ENCODE data around the gene SLC27A3. TPM values are rescaled to one million over a fixed set of nuclear protein-coding genes. Genes with fewer than 3 reads are reported as not detected.

SLC27A3 gene
- total and polyA plus RNA-seq, 9 of the 15 experiments (the other 6 are each of a cell fraction or from before 2014, with no cell fraction given) = 0.57 to 5.2 (median 2.8) TPM

DNA sequence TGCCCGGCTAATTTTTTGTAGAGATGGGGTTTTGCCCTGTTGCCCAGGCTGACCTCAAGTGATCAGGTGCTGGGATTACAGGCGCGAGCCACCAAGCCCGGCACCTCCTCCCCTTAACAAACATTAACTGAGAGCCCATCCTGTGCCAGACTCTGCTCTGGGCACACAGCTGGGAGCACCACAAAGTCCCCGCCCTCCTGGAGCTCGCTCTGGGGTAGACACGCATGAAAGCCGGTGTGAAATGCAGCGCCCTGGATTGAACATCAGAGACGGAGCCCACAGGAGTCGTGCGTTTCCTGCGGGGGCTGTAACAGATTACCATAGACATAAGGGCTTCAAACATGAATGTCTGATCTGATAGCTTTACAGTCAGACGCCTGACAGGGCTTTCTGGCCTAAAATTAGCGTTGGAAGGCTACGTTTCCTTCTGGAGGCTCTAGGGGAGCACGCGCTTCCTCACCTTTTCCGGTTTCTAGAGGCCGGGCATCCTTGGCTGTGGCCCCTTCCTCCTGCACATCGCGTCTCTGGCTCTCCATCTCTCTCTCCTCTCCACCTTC lies 14.3 kb downstream of the SLC27A3 start:
- POLR2A ChIA-PET = interaction anchor here (0.8 to 1.4 kb wide), 4 partner anchors 9 to 201 kb away, joined by 3 to 6 read pairs (median 3); partner anchors contain the start of genes RAB13 and RPS27
- Histone ChIP-seq H3K9ac (ENCODE audit: insufficient read depth in 1 of 2, low read depth in 2 of 2, low read length in 2 of 2) (peak overlapping the region in 1 of 2 experiments; percentile 24; a peak in 2 of 4 replicates), H3K9me1 (ENCODE audit: control insufficient read depth, insufficient read depth, low read length) (no peaks in the 10 kb centered on the region), H3K27ac (ENCODE audit: extremely low read depth, low read depth, low read length) (no peak overlapping the region), H3K27me3 (ENCODE audit: control insufficient read depth in 2 of 2, insufficient read depth in 2 of 2, low read length in 2 of 2) (no peaks in the 10 kb centered on the region), H3K9me3 (replicated peaks; ENCODE audit: control insufficient read depth, insufficient read depth, low read depth, low read length) (no peaks in the 10 kb centered on the region), H3K4me3 (no peak overlapping the region), H4K20me1 (replicated peaks; ENCODE audit: control insufficient read depth, insufficient read depth, low read length) (no peaks in the 10 kb centered on the region), H3K36me3 (ENCODE audit: control insufficient read depth, insufficient read depth, low read length) (no peaks in the 10 kb centered on the region), H3K4me2 (ENCODE audit: insufficient read depth, low read length) (no peak overlapping the region), H3K4me1 (replicated peaks in 1 of 2; ENCODE audit: control insufficient read depth in 2 of 2, insufficient read depth in 2 of 2, low read length in 2 of 2) (peaks cover 7 to 37% of the 10 kb centered on the region in 2 experiments), H3K79me2 (ENCODE audit: control insufficient read depth, insufficient read depth, low read length) (no peaks in the 10 kb centered on the region), H2AFZ (ENCODE audit: low read depth, low read length) (peak overlapping the region; percentile 74)
- in situ Hi-C loops (cut with MboI) = no loop called here
- FAIRE-seq (peak; percentile 19), DNase-seq (ENCODE audit: extremely low read depth in 1 of 4, low spot score in 3 of 4) (peak in 1 of 4 experiments; percentile 28), ATAC-seq (peak; percentile 27; the same call in 2 of the 3 replicates)
- BruUV-seq (replicated peaks) = no TSS peak
- intact Hi-C loops (cut with micrococcal nuclease) = no loop called here
- CTCF ChIA-PET (ENCODE audit: low intra/inter-chr PET ratio) = interaction anchor here (0.6 kb wide), 1 partner anchor 39 kb away, joined by 3 read pairs; no protein-coding TSS in a partner anchor
- WGBS (ENCODE audit: insufficient coverage, low coverage, missing lambda C conversion rate) = 35% methylated on average over 22 of the region's 22 CpGs
- TF ChIP-seq, protein P1, sequence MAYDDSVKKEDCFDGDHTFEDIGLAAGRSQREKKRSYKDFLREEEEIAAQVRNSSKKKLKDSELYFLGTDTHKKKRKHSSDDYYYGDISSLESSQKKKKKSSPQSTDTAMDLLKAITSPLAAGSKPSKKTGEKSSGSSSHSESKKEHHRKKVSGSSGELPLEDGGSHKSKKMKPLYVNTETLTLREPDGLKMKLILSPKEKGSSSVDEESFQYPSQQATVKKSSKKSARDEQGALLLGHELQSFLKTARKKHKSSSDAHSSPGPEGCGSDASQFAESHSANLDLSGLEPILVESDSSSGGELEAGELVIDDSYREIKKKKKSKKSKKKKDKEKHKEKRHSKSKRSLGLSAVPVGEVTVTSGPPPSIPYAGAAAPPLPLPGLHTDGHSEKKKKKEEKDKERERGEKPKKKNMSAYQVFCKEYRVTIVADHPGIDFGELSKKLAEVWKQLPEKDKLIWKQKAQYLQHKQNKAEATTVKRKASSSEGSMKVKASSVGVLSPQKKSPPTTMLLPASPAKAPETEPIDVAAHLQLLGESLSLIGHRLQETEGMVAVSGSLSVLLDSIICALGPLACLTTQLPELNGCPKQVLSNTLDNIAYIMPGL (CRISPR knock-in tag; IDR thresholded peaks at IDR 0.05) = no peak
- no peak for TF ChIP-seq TAF9B (IDR thresholded peaks at IDR 0.05; ENCODE audit: partially characterized antibody)
- TF ChIP-seq SMAD4 (CRISPR knock-in tag; conservative IDR thresholded peaks at IDR 0.05) = no peak
- TF ChIP-seq L3MBTL2 (IDR thresholded peaks at IDR 0.05) = 0 out of 2 replicates have a peak, but pooled peaks have one; percentile 13
- TF ChIP-seq IFI16 (CRISPR knock-in tag; IDR thresholded peaks at IDR 0.05) = no peak
- TF ChIP-seq, protein P2, sequence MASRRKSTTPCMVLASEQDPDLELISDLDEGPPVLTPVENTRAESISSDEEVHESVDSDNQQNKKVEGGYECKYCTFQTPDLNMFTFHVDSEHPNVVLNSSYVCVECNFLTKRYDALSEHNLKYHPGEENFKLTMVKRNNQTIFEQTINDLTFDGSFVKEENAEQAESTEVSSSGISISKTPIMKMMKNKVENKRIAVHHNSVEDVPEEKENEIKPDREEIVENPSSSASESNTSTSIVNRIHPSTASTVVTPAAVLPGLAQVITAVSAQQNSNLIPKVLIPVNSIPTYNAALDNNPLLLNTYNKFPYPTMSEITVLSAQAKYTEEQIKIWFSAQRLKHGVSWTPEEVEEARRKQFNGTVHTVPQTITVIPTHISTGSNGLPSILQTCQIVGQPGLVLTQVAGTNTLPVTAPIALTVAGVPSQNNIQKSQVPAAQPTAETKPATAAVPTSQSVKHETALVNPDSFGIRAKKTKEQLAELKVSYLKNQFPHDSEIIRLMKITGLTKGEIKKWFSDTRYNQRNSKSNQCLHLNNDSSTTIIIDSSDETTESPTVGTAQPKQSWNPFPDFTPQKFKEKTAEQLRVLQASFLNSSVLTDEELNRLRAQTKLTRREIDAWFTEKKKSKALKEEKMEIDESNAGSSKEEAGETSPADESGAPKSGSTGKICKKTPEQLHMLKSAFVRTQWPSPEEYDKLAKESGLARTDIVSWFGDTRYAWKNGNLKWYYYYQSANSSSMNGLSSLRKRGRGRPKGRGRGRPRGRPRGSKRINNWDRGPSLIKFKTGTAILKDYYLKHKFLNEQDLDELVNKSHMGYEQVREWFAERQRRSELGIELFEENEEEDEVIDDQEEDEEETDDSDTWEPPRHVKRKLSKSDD (conservative IDR thresholded peaks at IDR 0.05; ENCODE audit: low read length) = no peak
- TF ChIP-seq HIVEP1 (CRISPR knock-in tag; IDR thresholded peaks at IDR 0.05) = no peak
- TF ChIP-seq SRSF9 (IDR thresholded peaks at IDR 0.05; ENCODE audit: borderline replicate concordance, low read depth, low read length) = no peak
- TF ChIP-seq ZNF134 (CRISPR knock-in tag; conservative IDR thresholded peaks at IDR 0.05) = no peak
- TF ChIP-seq, protein P3, sequence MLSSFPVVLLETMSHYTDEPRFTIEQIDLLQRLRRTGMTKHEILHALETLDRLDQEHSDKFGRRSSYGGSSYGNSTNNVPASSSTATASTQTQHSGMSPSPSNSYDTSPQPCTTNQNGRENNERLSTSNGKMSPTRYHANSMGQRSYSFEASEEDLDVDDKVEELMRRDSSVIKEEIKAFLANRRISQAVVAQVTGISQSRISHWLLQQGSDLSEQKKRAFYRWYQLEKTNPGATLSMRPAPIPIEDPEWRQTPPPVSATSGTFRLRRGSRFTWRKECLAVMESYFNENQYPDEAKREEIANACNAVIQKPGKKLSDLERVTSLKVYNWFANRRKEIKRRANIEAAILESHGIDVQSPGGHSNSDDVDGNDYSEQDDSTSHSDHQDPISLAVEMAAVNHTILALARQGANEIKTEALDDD (IDR thresholded peaks at IDR 0.05) = no peak
- TF ChIP-seq, protein P4, sequence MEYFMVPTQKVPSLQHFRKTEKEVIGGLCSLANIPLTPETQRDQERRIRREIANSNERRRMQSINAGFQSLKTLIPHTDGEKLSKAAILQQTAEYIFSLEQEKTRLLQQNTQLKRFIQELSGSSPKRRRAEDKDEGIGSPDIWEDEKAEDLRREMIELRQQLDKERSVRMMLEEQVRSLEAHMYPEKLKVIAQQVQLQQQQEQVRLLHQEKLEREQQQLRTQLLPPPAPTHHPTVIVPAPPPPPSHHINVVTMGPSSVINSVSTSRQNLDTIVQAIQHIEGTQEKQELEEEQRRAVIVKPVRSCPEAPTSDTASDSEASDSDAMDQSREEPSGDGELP (CRISPR knock-in tag; IDR thresholded peaks at IDR 0.05; ENCODE audit: borderline replicate concordance) = 0 out of 2 replicates have a peak, but pooled peaks have one; percentile 16
- TF ChIP-seq ELF2 (CRISPR knock-in tag; IDR thresholded peaks at IDR 0.05) = no peak
- TF ChIP-seq ZNF431 (CRISPR knock-in tag; IDR thresholded peaks at IDR 0.05) = no peak
- TF ChIP-seq, protein P5, sequence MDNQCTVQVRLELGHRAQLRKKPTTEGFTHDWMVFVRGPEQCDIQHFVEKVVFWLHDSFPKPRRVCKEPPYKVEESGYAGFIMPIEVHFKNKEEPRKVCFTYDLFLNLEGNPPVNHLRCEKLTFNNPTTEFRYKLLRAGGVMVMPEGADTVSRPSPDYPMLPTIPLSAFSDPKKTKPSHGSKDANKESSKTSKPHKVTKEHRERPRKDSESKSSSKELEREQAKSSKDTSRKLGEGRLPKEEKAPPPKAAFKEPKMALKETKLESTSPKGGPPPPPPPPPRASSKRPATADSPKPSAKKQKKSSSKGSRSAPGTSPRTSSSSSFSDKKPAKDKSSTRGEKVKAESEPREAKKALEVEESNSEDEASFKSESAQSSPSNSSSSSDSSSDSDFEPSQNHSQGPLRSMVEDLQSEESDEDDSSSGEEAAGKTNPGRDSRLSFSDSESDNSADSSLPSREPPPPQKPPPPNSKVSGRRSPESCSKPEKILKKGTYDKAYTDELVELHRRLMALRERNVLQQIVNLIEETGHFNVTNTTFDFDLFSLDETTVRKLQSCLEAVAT (IDR thresholded peaks at IDR 0.05) = no peak
- TF ChIP-seq CBX1 (IDR thresholded peaks at IDR 0.05; ENCODE audit: low read depth) = no peak

Measured in K562 (cell line).